NK-92 (cell line): ENCODE results near the gene C1QTNF12.

Experiments
- DNase-seq: peaks from one replicate; lab custom pipeline; 2025; ENCODE audit not compliant: unreplicated experiment; lab: John Stamatoyannopoulos, UW

The C1QTNF12 gene

DNA sequence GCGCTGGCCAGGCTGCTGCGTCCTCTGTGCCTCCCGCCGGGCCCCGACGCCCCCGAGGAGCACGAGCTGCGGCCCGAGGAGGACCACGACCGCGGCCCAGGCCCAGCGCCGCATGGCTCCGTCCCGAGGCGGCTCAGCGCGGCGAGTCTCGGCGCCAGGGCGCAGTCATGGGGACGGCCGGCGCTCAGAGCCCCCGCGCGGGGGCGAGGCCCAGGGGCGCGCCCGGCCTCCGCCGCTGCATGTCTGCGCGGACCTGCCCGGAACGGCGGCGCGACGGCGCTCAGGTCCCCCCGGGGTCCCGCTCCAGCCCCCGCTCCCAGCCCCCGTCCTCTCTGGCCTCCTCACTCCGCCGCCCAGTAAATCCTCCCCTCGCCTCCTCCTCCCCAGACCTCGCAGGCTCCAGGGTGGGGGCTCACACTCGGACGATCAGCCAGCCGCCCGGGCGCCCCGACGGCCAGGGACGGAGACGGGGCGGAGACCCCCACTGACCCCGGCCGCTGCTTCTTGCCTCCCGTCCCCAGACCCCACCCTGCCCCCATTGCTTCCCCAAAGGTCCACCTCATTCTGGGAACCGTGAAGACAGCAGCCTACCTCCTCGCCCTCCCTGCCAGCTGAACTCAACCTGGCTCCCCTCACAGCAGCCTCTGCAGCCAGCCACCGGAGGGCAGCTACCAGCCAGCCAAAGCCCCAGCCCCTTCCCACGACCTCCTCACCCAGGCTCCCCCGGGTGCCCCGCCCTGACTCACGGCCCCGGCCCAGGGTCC lies at the start of gene C1QTNF12:
C1QTNF12 (minus strand) TSS at position 146 of the 764 bp plus-strand sequence; CDS start at position 114, 32 bp downstream.
- DNase-seq, result no peak

- DNase-seq, result no peak
These were observed 48.8 kb upstream of the C1QTNF12 start for GRCh38 chr1:1295154-1295923.

GRCh38 chr1:1294250-1294890 lies 47.8 kb upstream of the C1QTNF12 start:
- no peak for DNase-seq

DNA sequence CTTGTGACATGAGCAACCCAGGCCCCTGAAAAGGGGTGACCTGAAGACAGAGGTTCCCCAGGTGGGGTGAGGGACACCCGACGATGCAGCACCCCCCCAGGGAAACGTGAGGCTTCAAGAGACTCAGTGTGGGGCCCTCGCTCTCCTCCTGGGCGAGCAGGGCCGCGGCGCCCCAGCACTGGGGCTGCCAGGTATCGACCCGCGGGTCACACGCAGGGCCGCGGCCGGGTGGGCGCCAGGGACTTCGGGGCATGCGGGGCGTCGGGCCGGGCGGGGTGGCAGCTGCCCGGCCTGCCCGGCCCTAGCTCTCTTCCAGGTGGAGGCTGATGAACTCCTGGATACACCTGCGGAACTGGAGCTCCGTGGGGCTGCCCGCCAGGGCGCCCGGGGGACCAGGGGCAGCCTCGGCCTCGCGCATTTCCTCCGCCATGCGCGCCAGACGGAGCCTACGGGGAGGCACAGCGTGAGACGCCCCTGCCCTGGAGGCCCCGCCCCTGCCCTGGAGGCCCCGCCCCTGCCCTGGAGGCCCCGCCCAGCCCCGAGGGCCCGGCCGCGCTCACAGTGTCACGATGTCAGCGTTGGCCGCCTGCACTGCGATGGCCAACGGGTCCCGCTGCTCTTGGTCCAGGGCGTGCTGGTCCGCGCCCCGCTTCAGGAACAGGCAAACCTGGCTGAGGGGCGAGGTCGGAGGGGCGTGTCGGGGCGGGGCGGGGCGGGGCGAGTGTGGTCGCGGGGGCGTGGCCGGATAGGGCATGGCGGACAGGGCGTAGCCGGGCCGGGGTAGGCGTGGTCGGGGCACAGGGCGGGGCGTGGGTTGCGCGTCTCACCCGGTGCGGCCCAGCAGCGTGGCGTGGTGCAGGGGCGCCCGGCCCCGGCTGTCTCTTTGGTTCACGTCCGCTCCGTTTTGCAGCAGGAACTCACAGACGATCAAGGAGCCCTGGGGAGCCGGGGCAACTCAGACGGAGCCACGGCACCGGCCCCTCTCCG lies 47.0 kb upstream of the C1QTNF12 start:
- DNase-seq, result no peak

DNA sequence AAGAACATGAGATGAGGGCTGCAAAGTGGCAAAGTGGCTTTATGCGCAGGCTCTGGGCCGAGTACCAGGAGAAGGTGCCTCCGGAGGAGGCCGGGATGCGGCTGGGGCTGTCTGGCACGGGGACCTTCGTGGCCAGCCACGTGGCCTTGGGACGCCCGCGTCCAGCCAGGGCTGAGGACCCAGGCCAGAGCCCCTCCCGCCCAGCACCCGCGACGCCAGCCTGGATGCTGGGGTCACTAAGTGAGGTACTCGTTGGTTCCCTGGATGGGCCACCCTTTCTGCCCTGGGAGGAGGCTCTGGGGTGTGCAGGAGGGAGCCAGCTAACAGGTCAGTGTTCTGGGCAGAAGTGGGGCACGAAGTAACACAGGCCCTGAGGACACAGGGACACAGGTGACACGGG lies 46.3 kb upstream of the C1QTNF12 start:
- no peak for DNase-seq

DNA sequence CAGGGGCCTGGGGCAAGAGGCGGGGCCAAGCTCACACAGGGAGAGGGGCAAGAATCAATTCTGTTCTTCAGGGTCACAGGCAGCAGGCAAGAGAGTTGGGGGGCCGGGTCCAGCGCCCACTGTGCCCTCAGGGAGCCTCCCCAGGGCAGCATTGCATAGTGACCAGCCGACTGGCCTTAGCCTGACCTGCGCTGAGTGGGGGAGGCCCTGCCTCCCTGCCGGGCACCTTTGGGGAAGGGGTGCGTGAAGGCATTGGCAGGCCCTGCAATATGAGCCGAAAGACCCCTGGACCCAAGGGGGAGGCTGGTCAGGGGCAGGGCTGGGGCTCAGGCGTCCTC lies 45.9 kb upstream of the C1QTNF12 start:
- DNase-seq, result no peak

DNA sequence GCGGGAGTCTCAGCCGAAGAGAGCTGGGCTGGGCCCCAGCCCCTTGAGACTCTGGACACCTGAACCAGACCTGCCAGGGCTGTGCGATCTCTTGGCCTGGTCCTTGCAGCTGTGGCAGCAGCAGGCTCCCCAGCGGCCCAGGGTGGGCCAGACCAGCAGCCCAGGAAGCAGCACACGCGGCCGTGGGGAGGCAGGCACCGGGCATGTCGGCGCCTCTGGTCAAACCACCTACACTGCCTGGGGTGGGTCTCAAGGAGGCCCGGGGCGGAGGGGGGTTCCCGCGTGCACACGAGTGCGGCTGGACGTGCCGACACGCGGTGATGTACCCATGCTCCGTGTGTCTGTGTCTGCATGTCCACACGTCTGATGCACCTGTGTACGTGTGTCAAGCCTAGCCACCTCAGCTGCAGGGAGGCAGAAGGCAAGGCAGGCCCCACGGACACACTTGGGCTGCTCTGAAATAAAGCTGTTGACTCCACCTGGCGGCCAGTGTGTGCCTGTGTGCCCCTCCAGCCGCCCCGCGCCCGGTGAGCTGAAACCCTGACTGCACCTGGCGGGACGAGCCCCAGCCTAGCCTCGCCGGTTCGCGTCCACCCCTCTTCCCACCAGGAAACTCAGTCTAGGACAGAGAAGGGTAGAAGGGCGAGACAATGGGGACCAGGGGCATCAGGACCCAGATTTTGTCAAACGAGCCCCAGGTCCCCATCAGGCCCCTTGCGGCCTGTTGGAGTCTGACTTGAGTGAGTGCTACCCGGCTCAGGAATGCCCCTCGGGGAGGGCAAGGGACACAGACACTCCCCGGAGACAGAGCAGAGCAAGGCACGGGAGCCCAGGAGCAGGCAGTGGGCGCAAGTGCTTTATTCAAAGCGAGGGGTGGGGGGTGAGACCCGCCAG lies 45.3 kb upstream of the C1QTNF12 start:
- DNase-seq, result no peak

DNA sequence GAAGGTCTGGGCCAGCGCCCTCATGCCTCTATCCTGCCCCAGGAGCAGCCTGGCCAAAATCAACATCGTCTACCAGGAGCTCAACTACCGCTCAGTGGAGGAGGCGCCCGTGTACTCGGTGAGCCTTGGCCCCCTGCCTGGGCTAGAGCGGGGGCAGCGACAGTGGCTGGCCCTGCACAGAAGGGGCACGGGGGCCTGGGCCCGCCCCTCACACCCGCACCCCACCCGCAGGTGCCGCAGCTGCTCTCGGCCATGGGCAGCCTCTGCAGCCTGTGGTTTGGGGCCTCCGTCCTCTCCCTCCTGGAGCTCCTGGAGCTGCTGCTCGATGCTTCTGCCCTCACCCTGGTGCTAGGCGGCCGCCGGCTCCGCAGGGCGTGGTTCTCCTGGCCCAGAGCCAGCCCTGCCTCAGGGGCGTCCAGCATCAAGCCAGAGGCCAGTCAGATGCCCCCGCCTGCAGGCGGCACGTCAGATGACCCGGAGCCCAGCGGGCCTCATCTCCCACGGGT lies 44.6 kb upstream of the C1QTNF12 start:
- no peak for DNase-seq

- DNase-seq, result no peak
These were observed 43.8 kb upstream of the C1QTNF12 start for GRCh38 chr1:1290238-1290731.

DNA sequence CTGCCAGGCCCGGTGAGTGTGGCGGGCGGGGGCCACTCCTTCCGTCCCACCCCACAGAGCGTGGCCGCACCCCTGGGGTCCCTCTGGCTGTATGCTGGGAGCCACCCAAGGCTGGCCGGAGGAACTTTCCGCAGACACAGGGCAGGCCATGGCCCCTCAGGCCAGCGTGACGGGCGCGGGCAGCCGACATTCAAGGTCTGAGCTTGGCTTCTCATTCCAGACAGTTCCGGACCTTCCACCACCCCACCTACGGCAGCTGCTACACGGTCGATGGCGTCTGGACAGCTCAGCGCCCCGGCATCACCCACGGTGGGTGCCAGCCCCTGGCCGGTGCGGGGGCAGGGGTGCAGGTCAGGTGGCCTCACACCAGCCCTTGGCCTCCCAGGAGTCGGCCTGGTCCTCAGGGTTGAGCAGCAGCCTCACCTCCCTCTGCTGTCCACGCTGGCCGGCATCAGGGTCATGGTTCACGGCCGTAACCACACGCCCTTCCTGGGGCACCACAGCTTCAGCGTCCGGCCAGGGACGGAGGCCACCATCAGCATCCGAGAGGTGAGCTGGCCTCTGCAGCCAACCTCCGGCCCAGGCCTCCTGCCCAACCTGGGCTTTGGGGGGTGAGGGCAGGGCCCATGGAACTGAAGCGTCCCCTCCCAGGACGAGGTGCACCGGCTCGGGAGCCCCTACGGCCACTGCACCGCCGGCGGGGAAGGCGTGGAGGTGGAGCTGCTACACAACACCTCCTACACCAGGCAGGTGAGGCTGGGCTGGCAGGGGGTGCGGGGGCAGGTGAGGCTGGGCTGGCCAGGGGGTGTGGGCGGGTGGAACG lies 41.0 kb upstream of the C1QTNF12 start:
- DNase-seq, result no peak

GRCh38 chr1:1286313-1287261 lies 40.1 kb upstream of the C1QTNF12 start:
- DNase-seq, result no peak

DNA sequence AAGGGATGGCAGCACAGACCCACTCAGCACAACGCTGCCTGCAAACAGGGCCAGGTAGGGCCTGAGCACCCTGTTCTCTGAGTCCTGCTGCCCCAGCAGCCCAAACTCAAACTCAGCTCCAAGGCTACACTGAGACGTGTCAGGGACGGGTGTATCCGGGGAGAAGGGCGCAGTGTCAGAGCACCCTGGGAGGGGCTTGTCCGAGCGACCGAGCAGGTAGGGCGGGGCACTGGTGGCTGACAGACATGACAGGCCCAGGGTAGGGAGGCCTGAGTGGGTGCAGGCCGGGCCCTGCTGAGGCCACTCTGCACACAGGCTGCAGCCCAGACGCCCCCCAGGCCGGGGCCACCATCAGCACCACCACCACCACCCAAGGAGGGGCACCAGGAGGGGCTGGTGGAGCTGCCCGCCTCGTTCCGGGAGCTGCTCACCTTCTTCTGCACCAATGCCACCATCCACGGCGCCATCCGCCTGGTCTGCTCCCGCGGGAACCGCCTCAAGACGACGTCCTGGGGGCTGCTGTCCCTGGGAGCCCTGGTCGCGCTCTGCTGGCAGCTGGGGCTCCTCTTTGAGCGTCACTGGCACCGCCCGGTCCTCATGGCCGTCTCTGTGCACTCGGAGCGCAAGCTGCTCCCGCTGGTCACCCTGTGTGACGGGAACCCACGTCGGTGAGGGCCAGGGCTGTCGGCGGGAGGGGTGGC lies 39.2 kb upstream of the C1QTNF12 start:
- DNase-seq, result no peak

GRCh38 chr1:1285102-1285571 lies 38.6 kb upstream of the C1QTNF12 start:
- DNase-seq, result no peak

GRCh38 chr1:1284221-1285101 lies 37.9 kb upstream of the C1QTNF12 start:
- DNase-seq, result no peak

- DNase-seq, result no peak
These were observed 37.3 kb upstream of the C1QTNF12 start for GRCh38 chr1:1283821-1284220.

GRCh38 chr1:1282998-1283397 lies 36.5 kb upstream of the C1QTNF12 start:
- DNase-seq, result no peak
